Activated naive CD8-positive, alpha-beta T cell (primary cell): ENCODE data around the gene CSNK1G1.
A peak's percentile ranks its signal among the peaks of the same experiment; 100 is the strongest.
"Not testable (repeated sequence)": the region's sequence is repeated elsewhere in the genome, so short reads cannot be mapped to it uniquely, and the experiment has no call there.

Experiments
- H3K27ac Mint-ChIP-seq: one replicate; pipeline ENCODE4 v1.8.0; 2021; ENCODE audit warnings: mixed read lengths
- H3K27me3 Mint-ChIP-seq: one replicate; pipeline ENCODE4 v1.8.0; 2021; ENCODE audit warnings: mixed read lengths
- H3K36me3 Mint-ChIP-seq: one replicate; pipeline ENCODE4 v1.8.0; 2021; ENCODE audit warnings: mixed read lengths
- H3K4me1 Mint-ChIP-seq: one replicate; pipeline ENCODE4 v1.8.0; 2021; ENCODE audit warnings: low read depth, mixed read lengths
- H3K4me3 Mint-ChIP-seq: one replicate; pipeline ENCODE4 v1.8.0; 2021; ENCODE audit warnings: mild to moderate bottlenecking, mixed read lengths
- H3K9me3 Mint-ChIP-seq: one replicate; pipeline ENCODE4 v1.8.0; 2021; ENCODE audit warnings: low read depth, mixed read lengths

The CSNK1G1 gene

DNA sequence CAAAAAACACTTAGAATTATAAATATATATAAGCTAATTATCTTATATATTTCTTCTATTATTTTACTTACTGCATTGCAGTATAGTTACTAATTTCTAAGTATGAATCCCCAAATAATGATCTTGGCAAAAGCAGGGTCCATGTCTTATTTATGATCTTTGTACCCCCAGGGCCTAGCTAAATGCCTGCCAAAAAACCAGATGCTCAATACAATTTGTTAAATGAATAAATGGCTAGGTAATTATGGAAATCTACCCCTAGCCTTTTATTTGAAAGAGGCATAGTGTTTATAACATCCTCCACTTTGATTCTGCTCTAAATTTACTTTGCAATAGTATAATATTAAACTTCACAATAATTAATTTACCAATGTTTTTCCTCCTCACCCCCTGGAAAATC, 69.5 kb downstream of the CSNK1G1 start:
- H3K27ac Mint-ChIP-seq = no peak overlapping the region

GRCh38 chr15:64285871-64286270, 70.1 kb downstream of the CSNK1G1 start:
- Mint-ChIP-seq H3K4me3 (no peak overlapping the region), H3K9me3 (no peaks in the 10 kb centered on the region), H3K4me1 (peaks cover 11% of the 10 kb centered on the region), H3K36me3 (peaks cover 2% of the 10 kb centered on the region), H3K27me3 (no peaks in the 10 kb centered on the region), H3K27ac (no peak overlapping the region)

More for the DNA sequence above, 69.5 kb downstream of the CSNK1G1 start:
- H3K27me3 Mint-ChIP-seq = no peaks in the 10 kb centered on the region
- no peak overlapping the region for H3K4me3 Mint-ChIP-seq
- H3K4me1 Mint-ChIP-seq = peaks cover 11% of the 10 kb centered on the region
- H3K9me3 Mint-ChIP-seq = no peaks in the 10 kb centered on the region
- H3K36me3 Mint-ChIP-seq = peaks cover 2% of the 10 kb centered on the region

DNA sequence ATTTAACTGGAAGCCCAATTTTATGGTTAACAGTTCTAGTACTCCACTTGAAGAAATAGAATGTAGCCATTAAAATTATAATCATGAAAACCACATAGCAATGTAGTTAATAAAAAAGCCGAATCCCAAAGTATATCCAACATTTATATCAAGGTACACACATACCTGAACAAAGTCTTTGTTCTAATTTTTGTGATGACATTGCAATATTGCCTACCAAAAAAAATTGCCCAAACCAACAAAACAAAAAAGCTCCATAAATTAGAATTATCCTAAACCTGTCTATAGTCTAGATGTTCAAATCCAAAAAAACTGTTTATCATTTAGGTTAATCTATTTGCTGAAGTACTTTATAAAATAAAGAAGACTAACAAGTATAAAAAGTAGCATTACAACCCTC, 70.8 kb downstream of the CSNK1G1 start:
- Mint-ChIP-seq H3K9me3 (no peaks in the 10 kb centered on the region), H3K4me3 (no peak overlapping the region), H3K36me3 (peaks cover 2% of the 10 kb centered on the region), H3K27me3 (no peaks in the 10 kb centered on the region), H3K4me1 (peaks cover 11% of the 10 kb centered on the region), H3K27ac (no peak overlapping the region)

DNA sequence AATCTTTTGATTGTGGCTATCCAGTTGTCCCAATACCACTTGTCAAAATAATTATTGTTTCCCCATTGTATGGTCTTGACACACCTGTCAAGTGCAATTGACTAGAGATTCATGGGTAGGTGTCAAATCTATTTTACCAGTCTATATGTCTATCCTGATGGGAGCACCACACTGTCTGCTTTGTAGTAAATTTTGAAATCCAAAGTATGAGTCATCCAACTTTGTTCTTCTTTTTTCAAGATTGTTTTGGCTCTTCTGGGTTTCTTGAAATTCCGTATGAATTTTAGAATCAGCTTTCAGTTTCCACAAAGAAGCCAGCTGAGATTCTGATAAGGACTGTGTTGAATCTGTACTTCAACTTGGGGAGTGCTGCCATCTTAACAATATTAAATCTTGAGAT, 71.9 kb downstream of the CSNK1G1 start:
- H3K27me3 Mint-ChIP-seq = no peaks in the 10 kb centered on the region
- no peak overlapping the region for H3K4me3 Mint-ChIP-seq
- H3K9me3 Mint-ChIP-seq = no peaks in the 10 kb centered on the region
- H3K4me1 Mint-ChIP-seq = peaks cover 11% of the 10 kb centered on the region
- no peak overlapping the region for H3K27ac Mint-ChIP-seq
- H3K36me3 Mint-ChIP-seq = peaks cover 2% of the 10 kb centered on the region

GRCh38 chr15:64282701-64283100, 73.3 kb downstream of the CSNK1G1 start:
- Mint-ChIP-seq H3K4me1 (peaks cover 10% of the 10 kb centered on the region), H3K27ac (no peak overlapping the region), H3K27me3 (no peaks in the 10 kb centered on the region), H3K36me3 (peaks cover 2% of the 10 kb centered on the region), H3K9me3 (no peaks in the 10 kb centered on the region), H3K4me3 (no peak overlapping the region)

DNA sequence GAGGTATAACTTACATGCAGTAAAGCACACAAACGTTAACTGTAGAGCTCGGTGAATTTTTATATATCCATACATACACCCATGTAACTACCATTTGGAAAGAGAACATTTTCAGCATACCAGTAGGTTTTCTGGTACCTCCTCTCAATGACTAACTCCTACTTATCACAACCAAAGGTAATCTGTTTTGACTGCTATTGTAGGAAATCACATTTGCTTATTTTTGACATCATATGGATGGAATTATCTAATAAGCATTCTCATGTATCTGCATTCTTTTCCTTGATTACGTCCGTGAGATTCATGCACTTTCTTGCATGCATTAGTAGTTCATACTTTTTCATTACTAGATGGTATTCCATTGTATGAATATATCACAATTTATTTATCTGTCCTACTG, 76.8 kb downstream of the CSNK1G1 start:
- no peak overlapping the region for H3K27ac Mint-ChIP-seq

DNA sequence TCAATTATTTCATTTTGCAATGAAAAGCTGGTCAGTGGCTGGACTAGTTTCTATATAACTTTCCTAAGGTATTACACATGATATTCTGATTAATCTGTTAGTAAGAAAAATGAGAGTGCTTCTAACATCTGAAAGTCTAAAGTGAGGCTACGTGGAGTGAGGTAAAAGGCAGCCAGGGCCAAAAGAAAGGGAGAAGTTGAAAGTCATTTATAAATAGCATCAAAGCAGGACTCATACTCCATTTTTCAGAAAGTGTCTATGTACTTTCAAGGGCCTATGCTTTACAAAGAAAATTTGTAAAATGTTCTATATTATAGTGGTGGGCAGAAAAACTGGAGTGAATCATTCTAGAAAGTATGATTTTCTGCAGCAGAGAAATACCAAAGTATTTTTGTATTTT, 80.0 kb downstream of the CSNK1G1 start:
- Mint-ChIP-seq H3K27me3 (no peaks in the 10 kb centered on the region), H3K36me3 (peaks cover 3% of the 10 kb centered on the region), H3K4me3 (peak overlapping the region; percentile 15), H3K4me1 (peaks cover 24% of the 10 kb centered on the region), H3K27ac (peak overlapping the region; percentile 74), H3K9me3 (no peaks in the 10 kb centered on the region)

More for the DNA sequence above, 76.8 kb downstream of the CSNK1G1 start:
- Mint-ChIP-seq H3K27me3 (no peaks in the 10 kb centered on the region), H3K4me1 (peaks cover 27% of the 10 kb centered on the region), H3K4me3 (no peak overlapping the region), H3K9me3 (no peaks in the 10 kb centered on the region), H3K36me3 (peaks cover 2% of the 10 kb centered on the region)

- Mint-ChIP-seq H3K27me3 (no peaks in the 10 kb centered on the region), H3K36me3 (peaks cover 3% of the 10 kb centered on the region), H3K9me3 (no peaks in the 10 kb centered on the region), H3K4me1 (peaks cover 27% of the 10 kb centered on the region), H3K4me3 (no peak overlapping the region), H3K27ac (peak overlapping the region; percentile 11)
These were observed 81.5 kb downstream of the CSNK1G1 start for GRCh38 chr15:64274341-64274950.

- Mint-ChIP-seq H3K4me1 (peaks cover 46% of the 10 kb centered on the region), H3K27ac (peak overlapping the region; percentile 77), H3K4me3 (peak overlapping the region; percentile 17), H3K36me3 (peaks cover 30% of the 10 kb centered on the region), H3K27me3 (no peaks in the 10 kb centered on the region), H3K9me3 (peaks cover 12% of the 10 kb centered on the region)
These were observed 88.5 kb downstream of the CSNK1G1 start for GRCh38 chr15:64267331-64267973.

- Mint-ChIP-seq H3K4me3 (peak overlapping the region; percentile 22), H3K27ac (peak overlapping the region; percentile 83), H3K9me3 (peaks cover 12% of the 10 kb centered on the region), H3K4me1 (peaks cover 52% of the 10 kb centered on the region), H3K36me3 (peaks cover 36% of the 10 kb centered on the region)
- H3K27me3 Mint-ChIP-seq = not testable (repeated sequence)
These were observed 90.8 kb downstream of the CSNK1G1 start for GRCh38 chr15:64265188-64265587.

GRCh38 chr15:64264502-64264901, 91.5 kb downstream of the CSNK1G1 start:
- peak overlapping the region; percentile 18 for H3K4me3 Mint-ChIP-seq
- H3K27me3 Mint-ChIP-seq = no peaks in the 10 kb centered on the region
- H3K9me3 Mint-ChIP-seq = peaks cover 12% of the 10 kb centered on the region
- peaks cover 50% of the 10 kb centered on the region for H3K4me1 Mint-ChIP-seq
- peaks cover 36% of the 10 kb centered on the region for H3K36me3 Mint-ChIP-seq
- no peak overlapping the region for H3K27ac Mint-ChIP-seq

DNA sequence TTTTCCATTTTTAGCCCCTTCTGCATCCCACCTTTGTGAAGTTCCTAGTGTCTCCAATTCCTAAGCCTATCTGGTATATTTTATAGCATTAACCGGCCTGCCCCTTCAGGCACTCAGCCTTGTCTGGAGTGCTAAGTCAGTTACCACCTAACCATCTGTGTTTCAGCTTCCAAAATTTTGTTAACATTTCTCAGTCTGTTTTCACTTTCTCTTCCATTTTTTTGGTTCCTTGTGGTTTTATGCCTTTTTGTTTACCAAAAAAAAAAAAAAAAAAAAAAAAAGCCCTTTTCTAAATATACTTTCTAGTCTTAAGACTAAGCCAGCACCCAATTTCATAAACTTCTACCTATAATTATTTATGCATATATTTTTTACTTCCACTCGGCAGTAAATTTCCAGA, 92.4 kb downstream of the CSNK1G1 start:
- Mint-ChIP-seq H3K4me3 (peak overlapping the region; percentile 17), H3K9me3 (peaks cover 12% of the 10 kb centered on the region), H3K27ac (no peak overlapping the region), H3K4me1 (peaks cover 48% of the 10 kb centered on the region), H3K36me3 (peaks cover 35% of the 10 kb centered on the region), H3K27me3 (no peaks in the 10 kb centered on the region)

DNA sequence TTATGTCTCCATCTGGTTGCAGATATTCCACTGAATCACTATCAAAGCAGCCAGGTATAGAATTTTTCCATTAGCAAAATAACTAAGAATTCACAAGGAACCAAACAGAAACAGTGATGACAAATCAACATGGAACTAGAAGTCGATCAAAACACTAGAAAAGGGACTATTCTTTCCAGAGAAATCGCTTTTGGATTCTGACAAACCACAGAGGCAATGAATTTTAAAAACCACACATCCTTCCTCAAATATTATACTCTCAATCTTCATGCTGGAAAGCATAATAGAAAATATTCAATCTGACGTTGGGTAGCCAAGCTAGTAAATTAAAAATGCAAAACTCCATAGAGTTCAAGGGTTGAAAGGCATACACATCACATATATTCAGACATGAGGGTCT, 99.9 kb downstream of the CSNK1G1 start:
- Mint-ChIP-seq H3K4me1 (peaks cover 16% of the 10 kb centered on the region), H3K27ac (no peak overlapping the region), H3K4me3 (no peak overlapping the region), H3K36me3 (peaks cover 17% of the 10 kb centered on the region), H3K27me3 (no peaks in the 10 kb centered on the region), H3K9me3 (no peaks in the 10 kb centered on the region)

GRCh38 chr15:64251658-64252057, 104.3 kb downstream of the CSNK1G1 start:
- Mint-ChIP-seq H3K4me3 (no peak overlapping the region), H3K4me1 (peaks cover 40% of the 10 kb centered on the region), H3K27ac (no peak overlapping the region)

DNA sequence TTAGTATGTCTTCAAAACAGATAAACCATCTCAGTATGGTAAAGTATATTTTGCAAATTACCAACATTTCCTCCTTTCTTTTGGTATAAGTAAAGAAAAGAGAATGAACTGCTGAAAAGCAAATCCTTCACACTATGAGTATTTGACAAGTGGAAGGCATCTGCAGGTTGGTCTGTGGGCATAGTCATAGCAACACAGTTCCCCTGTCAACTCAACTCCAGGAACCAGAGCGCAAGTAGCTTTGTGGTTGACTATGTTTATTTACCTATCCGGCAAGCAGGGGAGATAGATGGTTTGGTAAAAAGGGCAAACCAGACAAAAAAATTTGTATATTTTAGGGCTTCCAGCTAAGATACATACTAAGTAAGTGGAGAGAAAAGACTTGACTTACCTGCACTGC, 104.9 kb downstream of the CSNK1G1 start:
- Mint-ChIP-seq H3K36me3 (peaks cover 12% of the 10 kb centered on the region), H3K27ac (no peak overlapping the region), H3K27me3 (no peaks in the 10 kb centered on the region), H3K4me1 (peaks cover 38% of the 10 kb centered on the region), H3K9me3 (no peaks in the 10 kb centered on the region), H3K4me3 (no peak overlapping the region)

More at GRCh38 chr15:64251658-64252057, 104.3 kb downstream of the CSNK1G1 start:
- Mint-ChIP-seq H3K27me3 (no peaks in the 10 kb centered on the region), H3K36me3 (peaks cover 12% of the 10 kb centered on the region), H3K9me3 (no peaks in the 10 kb centered on the region)
